Fibroblast of skin of abdomen (primary cell): ENCODE data around the gene TOR1B.

Source experiments
- DNase-seq: peaks from one replicate; pipeline ENCODE4 v3.0.0-alpha.2; 2013

Gene TOR1B

GRCh38 chr9:129815278-129815677 is 12.3 kb downstream of the TOR1B start:
- DNase-seq: no peak

- no peak for DNase-seq
Observed at GRCh38 chr9:129816501-129817435, 13.8 kb downstream of the TOR1B start.

GRCh38 chr9:129822898-129823541 is 20.0 kb downstream of the TOR1B start:
- no peak for DNase-seq

GRCh38 chr9:129823542-129823934 is 20.6 kb downstream of the TOR1B start:
- no peak for DNase-seq

- peak; percentile 93 for DNase-seq
Observed at GRCh38 chr9:129823935-129824601, 21.1 kb downstream of the TOR1B start, which contains the start of gene TOR1A. TOR1A (minus strand) TSS chr9:129824136; CDS start chr9:129824085, 51 bp downstream.

- DNase-seq: no peak
Observed at GRCh38 chr9:129826344-129826743, 23.4 kb downstream of the TOR1B start.

- no peak for DNase-seq
Observed at GRCh38 chr9:129826759-129827158, 23.8 kb downstream of the TOR1B start.

- DNase-seq: no peak
Observed at GRCh38 chr9:129828051-129828450, 25.1 kb downstream of the TOR1B start.

- DNase-seq: no peak
Observed at GRCh38 chr9:129828969-129829368, 26.0 kb downstream of the TOR1B start.

GRCh38 chr9:129832982-129833381 is 30.0 kb downstream of the TOR1B start:
- no peak for DNase-seq

- DNase-seq: no peak
Observed at GRCh38 chr9:129834489-129835127, 31.6 kb downstream of the TOR1B start.

GRCh38 chr9:129835128-129835859 is 32.3 kb downstream of the TOR1B start, which contains the start of the genes C9orf78 and USP20:
C9orf78 (minus strand) TSS chr9:129835275; CDS start chr9:129835221, 54 bp downstream.
USP20 (plus strand) TSS chr9:129835458; CDS start chr9:129852556, 17,098 bp downstream.
- peak; percentile 92 for DNase-seq

- no peak for DNase-seq
Observed at GRCh38 chr9:129835860-129836223, 32.9 kb downstream of the TOR1B start.

GRCh38 chr9:129836311-129837007 is 33.5 kb downstream of the TOR1B start:
- DNase-seq: no peak

GRCh38 chr9:129838707-129839259 is 35.8 kb downstream of the TOR1B start:
- DNase-seq: peak; percentile 63

- no peak for DNase-seq
Observed at GRCh38 chr9:129839324-129840023, 36.5 kb downstream of the TOR1B start.

- DNase-seq: no peak
Observed at GRCh38 chr9:129840034-129840433, 37.0 kb downstream of the TOR1B start.

GRCh38 chr9:129841071-129841470 is 38.1 kb downstream of the TOR1B start:
- DNase-seq: no peak

- DNase-seq: no peak
Observed at GRCh38 chr9:129845373-129845772, 42.4 kb downstream of the TOR1B start.
